A673 (cell line): ENCODE measurements around the gene LRRC3.

Source experiments
- EZH2 ChIP-seq: fragments of 200-600 bp; sonication (generic); IDR thresholded peaks from 2 replicates; pipeline ENCODE4 v1.6.1; 2017; ENCODE audit warnings: borderline replicate concordance, low read depth, mild to moderate bottlenecking, mixed read lengths, antibody characterized with exemption, low read length; ENCODE audit not compliant: poor library complexity, severe bottlenecking
- TF ChIP-seq, protein P1 (sequence below): fragments of 300-800, 200-600 bp; sonication (generic); conservative IDR thresholded peaks from 2 replicates; pipeline ENCODE4 v1.5.1; 2017; ENCODE audit warnings: low read depth, mild to moderate bottlenecking, antibody characterized with exemption, low read length, moderate library complexity, mixed read lengths

GRCh38 chr21:44436111-44436611, 19.1 kb upstream of the LRRC3 start:
- TF ChIP-seq, protein P1, sequence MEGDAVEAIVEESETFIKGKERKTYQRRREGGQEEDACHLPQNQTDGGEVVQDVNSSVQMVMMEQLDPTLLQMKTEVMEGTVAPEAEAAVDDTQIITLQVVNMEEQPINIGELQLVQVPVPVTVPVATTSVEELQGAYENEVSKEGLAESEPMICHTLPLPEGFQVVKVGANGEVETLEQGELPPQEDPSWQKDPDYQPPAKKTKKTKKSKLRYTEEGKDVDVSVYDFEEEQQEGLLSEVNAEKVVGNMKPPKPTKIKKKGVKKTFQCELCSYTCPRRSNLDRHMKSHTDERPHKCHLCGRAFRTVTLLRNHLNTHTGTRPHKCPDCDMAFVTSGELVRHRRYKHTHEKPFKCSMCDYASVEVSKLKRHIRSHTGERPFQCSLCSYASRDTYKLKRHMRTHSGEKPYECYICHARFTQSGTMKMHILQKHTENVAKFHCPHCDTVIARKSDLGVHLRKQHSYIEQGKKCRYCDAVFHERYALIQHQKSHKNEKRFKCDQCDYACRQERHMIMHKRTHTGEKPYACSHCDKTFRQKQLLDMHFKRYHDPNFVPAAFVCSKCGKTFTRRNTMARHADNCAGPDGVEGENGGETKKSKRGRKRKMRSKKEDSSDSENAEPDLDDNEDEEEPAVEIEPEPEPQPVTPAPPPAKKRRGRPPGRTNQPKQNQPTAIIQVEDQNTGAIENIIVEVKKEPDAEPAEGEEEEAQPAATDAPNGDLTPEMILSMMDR: no peak
- no peak for TF ChIP-seq EZH2
